Renal pelvis (tissue), 12 donors: ENCODE measurements around the gene WNT4. TPM values are rescaled to one million over a fixed set of nuclear protein-coding genes. Genes with fewer than 3 reads are reported as not detected.
A peak's percentile ranks its signal among the peaks of the same experiment; 100 is the strongest.

Experiments
- DNase-seq: peaks from one replicate; pipeline ENCODE4 v3.0.0-alpha.2; 2013
- long read RNA-seq, 16 experiments: transcript quantifications; one replicate each; lab custom pipeline, GENCODE V29; 2026
- polyA plus RNA-seq, 3 donors: library from polyadenylated mRNA; unstranded; fragments of 120-200 nt; gene quantifications; one replicate each; pipeline ENCODE4 v1.2.1, GENCODE V29; 2013; ENCODE audit not compliant: insufficient read length in 3 of 3

Gene WNT4
- polyA plus RNA-seq, result 1 to 10 TPM; 6.0 to 8.7 (median 7.6) TPM
- long read RNA-seq, donor 1, transcript WNT4-201 (5 exons, 3,845 nt), result major isoform, 5 of 5 reads
- long read RNA-seq, donor 1, partial matches to known transcripts, result 0 of 5 reads
- long read RNA-seq, donor 1, other reads (novel, unspliced or antisense), result 0 of 5 reads
- long read RNA-seq, donor 2, transcript WNT4-201 (5 exons, 3,845 nt), result major isoform, 8 of 8 reads
- long read RNA-seq, donor 2, partial matches to known transcripts, result 0 of 8 reads
- long read RNA-seq, donor 2, other reads (novel, unspliced or antisense), result 0 of 8 reads
- long read RNA-seq, donor 3, transcript WNT4-201 (5 exons, 3,845 nt), result major isoform, 5 of 5 reads
- long read RNA-seq, donor 3, partial matches to known transcripts, result 0 of 5 reads
- long read RNA-seq, donor 3, other reads (novel, unspliced or antisense), result 0 of 5 reads
- long read RNA-seq, donor 4, transcript WNT4-201 (5 exons, 3,845 nt), result major isoform, 8 of 8 reads
- long read RNA-seq, donor 4, partial matches to known transcripts, result 0 of 8 reads
- long read RNA-seq, donor 4, other reads (novel, unspliced or antisense), result 0 of 8 reads
- long read RNA-seq, donor 5, partial matches to known transcripts, result 0 of 3 reads
- long read RNA-seq, donor 5, other reads (novel, unspliced or antisense), result 0 of 3 reads
- long read RNA-seq, donor 6, transcript WNT4-201 (5 exons, 3,845 nt), result major isoform, 7 of 7 reads
- long read RNA-seq, donor 6, partial matches to known transcripts, result 0 of 7 reads
- long read RNA-seq, donor 6, other reads (novel, unspliced or antisense), result 0 of 7 reads
- long read RNA-seq, donor 7, transcript WNT4-201 (5 exons, 3,845 nt), result major isoform, 10 of 10 reads
- long read RNA-seq, donor 7, partial matches to known transcripts, result 0 of 10 reads
- long read RNA-seq, donor 7, other reads (novel, unspliced or antisense), result 0 of 10 reads
- long read RNA-seq, donor 8, partial matches to known transcripts, result 0 of 1 reads
- long read RNA-seq, donor 8, other reads (novel, unspliced or antisense), result 0 of 1 reads
- long read RNA-seq, donor 9, partial matches to known transcripts, result 0 of 2 reads
- long read RNA-seq, donor 9, other reads (novel, unspliced or antisense), result 0 of 2 reads
- long read RNA-seq, donor 10, transcript WNT4-201 (5 exons, 3,845 nt), result major isoform, 5 of 5 reads
- long read RNA-seq, donor 10, partial matches to known transcripts, result 0 of 5 reads
- long read RNA-seq, donor 10, other reads (novel, unspliced or antisense), result 0 of 5 reads
- long read RNA-seq, donor 11, transcript WNT4-201 (5 exons, 3,845 nt), result major isoform, 7 of 7 reads
- long read RNA-seq, donor 11, partial matches to known transcripts, result 0 of 7 reads
- long read RNA-seq, donor 11, other reads (novel, unspliced or antisense), result 0 of 7 reads
- long read RNA-seq, donor 12, transcript WNT4-201 (5 exons, 3,845 nt), result major isoform, 14 of 14 reads
- long read RNA-seq, donor 12, partial matches to known transcripts, result 0 of 14 reads
- long read RNA-seq, donor 12, other reads (novel, unspliced or antisense), result 0 of 14 reads
- long read RNA-seq, donor 13, partial matches to known transcripts, result 0 of 1 reads
- long read RNA-seq, donor 13, other reads (novel, unspliced or antisense), result 0 of 1 reads
- long read RNA-seq, donor 14, result 0 reads
- long read RNA-seq, donor 15, transcript WNT4-201 (5 exons, 3,845 nt), result major isoform, 5 of 5 reads
- long read RNA-seq, donor 15, partial matches to known transcripts, result 0 of 5 reads
- long read RNA-seq, donor 15, other reads (novel, unspliced or antisense), result 0 of 5 reads
- long read RNA-seq, donor 16, transcript WNT4-201 (5 exons, 3,845 nt), result major isoform, 7 of 7 reads
- long read RNA-seq, donor 16, partial matches to known transcripts, result 0 of 7 reads
- long read RNA-seq, donor 16, other reads (novel, unspliced or antisense), result 0 of 7 reads

DNA sequence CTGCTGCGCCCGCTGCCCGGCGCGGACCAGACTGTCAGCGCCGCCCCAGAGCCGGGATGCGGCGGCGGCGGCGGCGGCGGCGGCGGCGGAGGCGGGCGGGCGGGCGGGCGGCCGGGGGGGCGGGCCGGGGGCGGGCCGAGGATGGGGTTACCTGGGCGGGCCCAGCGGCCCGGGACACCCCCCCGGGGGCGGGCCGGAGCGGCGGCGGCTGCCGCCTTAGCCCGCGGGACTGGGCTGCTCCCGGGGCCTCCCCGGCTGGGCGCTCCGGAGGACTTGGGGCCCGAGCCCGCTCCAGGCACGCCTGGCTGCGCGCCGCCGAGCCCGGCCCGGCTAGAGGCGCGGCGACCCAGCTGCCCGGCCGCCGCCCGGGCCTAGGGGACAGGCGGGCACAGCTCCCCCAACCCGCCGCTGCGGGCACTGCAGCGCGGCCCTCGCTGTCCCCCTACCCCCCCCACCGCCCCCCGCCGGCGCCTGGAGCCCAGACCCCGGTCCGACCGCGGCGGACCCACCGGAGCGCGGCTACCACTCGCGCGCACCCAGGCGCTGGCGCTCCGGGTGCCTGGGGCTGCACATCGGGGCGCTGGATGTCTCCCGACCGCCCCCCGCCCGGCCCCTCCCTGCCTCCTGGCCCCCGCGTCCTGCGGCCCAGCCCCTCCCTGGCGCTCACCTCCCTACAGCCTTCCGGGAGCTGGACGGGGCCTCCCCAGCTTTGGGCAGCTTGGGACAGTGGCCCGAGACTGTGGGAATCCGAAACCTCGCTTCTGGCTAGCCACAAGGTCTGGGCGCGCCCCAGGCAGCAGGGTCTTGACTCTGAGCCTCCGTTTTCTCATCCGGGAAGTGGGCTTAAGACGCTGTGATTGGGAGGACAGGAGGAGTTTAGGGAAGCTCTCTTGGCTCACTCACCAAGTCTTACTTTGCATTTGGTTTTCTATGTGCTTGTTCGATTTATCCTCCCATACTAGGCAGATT is at the start of gene WNT4:
WNT4 (minus strand) TSS at position 33 of the 969 bp plus-strand sequence. CDS start 175 bp downstream, outside the sequence.
- no peak for DNase-seq

DNA sequence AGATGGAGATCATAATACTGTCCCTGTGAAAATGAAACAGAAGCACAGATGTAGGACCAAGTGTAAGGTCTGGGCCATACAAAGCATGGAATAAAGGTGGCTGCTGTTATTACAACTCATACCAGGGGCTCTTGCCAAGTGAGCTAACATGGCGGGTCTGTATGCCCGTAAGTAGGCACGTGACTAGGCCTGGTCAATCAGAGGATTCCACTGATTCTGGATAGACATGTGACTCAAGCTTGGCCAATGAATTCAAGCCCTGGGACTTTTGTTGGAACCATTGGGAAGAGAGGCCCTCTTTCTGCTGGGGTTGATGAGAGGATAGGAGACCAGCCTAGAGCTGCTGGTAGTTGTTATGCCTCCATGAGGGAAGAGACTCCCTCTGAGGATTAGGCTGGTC is 47.8 kb upstream of the WNT4 start:
- no peak for DNase-seq

DNA sequence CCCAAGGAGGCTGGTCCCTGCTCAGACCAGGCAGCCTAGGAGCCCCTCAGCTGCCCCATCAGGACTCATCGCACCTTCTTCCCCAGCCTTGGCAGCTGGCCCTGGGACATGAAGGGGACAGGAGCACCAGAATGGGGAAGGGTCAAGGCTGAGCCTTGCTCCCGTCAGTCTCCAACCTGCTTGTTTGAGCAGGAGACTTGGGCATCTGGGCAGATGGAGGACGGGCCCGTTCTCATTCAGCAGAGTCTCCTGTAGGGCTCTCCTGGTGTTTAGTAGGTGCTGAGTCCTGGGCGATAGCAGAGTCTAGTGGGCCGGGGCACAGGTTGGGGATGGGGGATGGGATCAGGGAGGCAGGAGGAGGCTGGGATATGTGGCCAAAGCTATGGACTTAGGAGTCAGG is 47.4 kb upstream of the WNT4 start:
- no peak for DNase-seq

DNA sequence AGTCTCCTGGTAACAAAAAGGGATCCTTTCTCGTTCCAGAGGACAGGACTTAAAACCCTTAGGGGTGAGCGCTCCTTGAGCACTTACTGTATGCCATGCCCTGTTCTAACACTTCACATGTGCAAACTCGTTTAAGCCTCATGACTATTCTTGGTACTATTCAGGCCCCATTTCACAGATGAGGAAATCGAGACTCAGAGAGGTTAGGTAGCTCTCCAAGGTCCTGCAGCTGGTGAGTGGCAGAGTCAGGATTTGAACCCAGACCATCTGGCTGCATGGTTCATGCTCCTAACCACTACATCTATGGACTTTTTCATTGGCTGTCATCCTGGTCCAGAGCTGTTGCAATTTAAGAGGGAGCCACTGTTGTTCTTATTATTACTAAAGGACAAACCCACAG is 46.7 kb upstream of the WNT4 start:
- DNase-seq, result no peak

DNA sequence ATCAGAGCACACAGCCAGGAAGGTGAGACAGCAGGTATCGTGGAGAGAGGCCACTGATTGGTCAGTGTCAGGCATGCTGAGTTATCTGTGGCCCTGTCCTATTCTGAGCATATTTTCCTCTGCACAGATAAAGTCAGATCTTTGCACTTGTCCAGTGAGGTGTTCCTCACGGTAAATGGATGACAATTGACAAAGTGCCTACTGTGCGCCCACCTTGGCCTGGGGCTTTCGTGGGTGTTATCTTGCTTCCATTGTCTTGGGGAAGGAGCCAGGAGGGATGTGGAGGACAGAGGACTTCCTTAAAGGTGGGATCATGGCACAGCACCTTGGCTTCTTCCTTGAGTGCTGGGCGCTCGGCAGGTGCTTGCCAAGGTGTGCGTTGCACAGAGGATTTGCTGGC is 46.0 kb upstream of the WNT4 start:
- DNase-seq, result no peak

DNA sequence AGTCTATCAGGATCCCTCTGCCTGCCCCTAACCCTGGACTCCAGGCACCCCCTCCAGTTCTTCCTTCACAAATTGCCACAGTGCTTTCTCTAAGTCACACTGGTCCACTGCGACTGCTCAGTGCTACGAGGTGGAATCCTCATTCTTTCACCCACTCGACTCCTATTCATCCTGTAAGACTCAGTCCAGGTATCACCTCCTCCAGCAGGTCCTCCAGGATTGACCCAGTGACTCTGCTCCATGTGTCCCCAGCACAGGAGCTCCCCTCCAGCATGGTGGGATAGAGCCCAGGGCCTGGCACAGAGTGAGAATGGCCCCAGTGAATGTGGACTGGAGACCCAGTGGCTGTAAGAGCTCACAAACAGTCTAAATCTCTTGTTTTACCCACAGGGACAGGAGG is 45.5 kb upstream of the WNT4 start:
- DNase-seq, result no peak

DNA sequence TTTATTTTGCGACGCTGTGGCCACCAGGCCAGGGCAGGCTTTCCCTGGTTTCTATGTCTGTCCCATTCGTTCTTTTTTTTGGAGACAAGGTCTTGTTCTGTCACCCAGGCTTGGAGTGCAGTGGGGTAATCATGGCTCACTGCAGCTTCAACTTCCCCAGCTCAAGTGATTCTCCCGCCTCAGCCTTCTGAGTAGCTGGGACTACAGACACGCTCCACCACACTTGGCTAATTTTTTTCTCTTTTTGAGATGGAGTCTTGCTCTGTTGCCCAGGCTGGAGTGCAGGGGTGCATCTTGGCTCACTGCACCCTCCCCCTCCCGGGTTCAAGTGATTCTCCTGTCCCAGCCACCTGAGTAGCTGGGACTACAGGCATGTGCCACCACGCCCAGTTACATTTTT is 43.4 kb upstream of the WNT4 start:
- no peak for DNase-seq

DNA sequence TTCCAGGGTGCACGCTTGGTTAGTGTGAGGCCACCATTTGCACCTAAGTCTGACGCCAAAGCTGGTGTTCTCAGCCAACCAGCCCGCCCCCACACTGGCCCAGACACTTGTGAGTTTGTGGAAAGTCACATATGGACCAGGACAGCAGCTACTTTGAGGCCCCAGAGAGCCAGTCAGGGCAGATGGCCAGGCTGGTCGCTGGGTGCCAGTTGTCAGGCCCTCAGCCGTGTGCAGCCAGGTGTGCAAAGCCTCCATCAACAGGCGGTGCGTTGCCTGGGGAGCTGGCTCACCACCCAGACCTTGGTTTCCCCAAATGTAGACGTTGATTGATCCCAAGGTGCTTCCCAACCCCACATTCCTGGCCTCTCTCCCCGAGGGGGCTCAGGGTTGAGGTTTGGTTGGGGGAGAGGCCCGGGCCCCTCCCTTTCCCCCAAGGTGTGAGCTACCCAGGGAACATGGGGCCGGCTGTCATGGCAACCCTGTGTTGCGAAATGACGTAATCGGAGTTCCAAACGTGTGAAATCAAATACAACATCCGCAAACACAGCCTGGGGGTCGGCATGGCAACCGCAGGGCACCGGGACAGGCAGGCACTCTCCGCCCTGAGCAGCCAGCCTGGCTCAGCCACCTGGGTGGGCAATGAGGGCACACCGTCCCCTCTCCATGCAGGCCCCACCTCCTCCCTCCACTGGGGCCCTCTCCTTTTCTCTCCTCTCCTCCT is 42.2 kb upstream of the WNT4 start:
- DNase-seq, result peak; percentile 89

DNA sequence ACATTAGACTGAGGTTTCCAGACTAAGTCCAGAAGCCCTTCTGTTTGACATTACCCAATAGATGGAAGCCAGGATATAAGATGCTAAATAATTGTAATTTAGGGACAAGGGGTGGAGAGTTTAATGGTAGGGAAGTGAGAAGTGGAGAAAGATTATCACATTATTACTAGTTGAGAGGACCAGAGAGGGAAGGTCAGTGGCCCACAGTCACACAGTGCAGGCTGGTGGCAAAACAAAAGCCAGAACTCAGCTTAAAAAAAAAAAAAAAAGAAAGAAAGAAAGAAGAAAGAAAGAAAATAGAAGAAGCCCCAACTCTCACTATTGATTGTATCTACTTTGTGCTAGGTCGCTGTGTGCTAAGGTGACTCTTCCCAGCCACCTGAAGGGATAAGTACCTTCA is 41.6 kb upstream of the WNT4 start:
- DNase-seq, result no peak

DNA sequence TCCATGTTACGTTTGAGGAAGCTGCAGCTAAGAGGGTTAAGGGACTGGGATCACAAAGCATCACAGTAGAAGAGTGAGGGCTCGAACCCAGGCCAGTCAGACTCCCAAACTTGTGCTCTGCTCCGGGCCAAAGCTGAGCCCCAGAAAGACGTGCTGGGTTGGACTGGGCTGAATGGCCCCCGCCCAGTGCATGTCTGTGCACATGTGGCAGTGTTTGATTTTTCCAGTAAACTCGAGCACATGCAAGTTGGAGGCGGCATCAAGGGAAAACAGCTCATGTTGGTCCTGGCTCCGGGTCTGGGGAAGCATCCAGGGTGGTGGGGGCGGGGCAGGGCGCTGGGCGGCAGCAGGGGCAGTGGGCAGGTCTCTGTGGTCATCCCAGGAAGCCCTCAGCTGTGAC is 39.8 kb upstream of the WNT4 start:
- DNase-seq, result no peak

DNA sequence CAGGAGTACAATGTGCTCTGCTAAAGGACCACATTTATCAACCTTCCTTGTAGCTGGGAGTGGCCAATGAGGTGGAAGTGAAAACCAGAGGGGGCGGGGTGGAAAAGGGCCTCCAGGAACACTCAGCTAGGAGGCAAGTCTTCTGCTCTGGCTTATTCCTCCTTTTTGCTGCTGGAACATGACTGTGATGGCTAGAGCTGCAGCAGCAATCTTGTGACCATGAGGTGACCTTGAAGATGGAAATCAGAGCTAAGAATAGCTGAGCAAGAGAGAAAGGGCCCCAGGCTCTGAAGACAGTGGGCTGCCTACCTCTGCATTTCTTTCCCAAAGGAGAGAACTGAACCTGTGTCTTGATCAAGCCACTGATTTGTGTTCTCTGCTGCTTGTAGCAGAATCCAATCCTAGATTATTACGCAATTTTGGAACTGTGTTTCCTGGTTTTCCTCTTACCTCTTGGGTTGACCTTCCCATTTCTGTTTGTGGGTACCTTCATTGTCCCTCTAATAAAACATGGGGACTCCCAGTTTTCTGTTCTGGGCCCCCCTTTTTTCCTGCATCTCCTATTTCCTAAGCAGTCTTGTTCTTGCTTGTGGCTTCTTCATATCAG is 36.4 kb upstream of the WNT4 start:
- DNase-seq, result no peak

DNA sequence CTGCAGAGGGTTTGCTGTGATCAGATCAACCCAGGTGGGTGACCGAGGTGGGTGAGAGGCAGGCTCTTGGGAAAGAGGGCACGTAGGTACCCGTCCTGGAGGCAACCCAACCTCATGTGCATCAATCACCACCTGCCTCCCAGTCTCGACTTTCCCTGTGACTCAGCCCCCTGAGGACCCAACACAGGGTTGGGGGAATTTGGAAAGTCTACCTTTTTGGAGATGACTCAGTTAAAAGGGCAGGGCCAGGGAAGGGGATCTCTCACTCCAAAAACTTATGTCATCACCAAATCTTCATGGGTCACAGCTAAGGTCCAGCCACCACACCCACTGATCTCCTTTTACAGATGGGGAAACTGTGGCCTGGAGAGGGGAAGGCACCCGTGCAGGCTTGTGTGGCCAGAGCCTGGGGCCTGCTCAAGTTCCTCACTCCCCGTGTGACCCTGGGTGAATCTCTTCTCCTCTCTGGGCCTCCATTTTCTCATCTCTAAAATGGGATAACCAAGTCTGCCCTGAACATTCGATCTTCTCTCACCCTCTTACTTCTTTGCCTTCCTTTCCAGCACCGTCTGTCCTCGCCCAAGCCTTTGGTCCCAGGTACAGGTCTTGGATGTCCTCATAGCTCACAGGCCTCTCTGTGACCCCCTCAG is 34.6 kb upstream of the WNT4 start:
- DNase-seq, result no peak

DNA sequence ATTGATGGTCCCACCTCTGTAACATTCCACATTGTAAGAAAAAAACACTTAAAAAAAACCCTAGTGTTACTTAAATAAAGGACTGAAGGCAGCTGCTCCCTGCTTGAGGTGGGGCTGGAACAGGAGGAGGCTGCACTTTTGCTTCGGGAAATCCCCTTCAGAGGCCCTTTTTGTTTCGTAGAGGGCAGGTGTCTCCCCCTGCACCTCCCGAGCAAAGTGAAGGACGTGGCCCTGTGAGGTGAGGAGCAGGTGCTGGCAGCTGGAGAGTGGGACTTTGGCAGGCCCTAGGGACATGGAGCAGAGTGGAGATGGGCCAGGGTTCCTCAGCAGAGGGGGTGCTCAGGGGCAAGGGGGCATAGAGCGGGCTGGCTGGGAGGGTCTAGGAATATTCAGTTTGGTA is 33.4 kb upstream of the WNT4 start:
- no peak for DNase-seq

DNA sequence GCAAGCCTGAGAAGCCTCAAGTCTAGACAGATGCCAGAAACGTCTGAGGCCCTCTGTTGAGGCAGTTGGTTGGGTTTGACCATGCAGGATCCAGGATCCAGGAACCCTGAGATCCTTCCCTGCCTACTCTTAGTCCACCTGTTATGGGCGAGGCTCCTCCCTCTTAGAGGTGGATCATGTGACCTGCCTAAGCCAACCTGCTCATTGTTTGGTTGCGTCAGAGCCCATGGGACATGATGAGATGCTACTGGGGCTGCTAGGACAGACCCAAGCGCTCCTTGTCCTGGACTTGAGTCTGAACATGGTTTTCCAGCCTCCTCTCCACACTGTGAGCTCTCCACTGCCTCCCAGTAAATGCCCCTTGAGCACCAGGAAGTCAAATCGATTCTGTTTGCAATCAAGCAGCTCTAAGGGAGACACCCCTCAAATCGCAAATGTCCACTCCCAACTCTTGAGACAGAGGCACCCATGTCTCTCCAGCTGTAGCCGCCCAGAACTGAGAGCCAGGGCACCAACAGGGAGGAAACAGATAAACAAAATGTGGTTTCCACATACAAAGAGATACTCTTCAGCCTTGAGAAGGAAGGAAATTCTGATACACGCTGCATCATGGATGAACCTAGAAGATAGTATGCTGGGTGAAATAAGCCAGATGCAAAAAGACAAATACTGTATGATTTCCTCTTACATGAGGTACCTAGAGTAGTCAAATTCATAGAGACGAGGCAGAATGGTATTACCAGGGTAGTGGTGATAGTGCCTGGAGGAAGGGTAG is 31.7 kb upstream of the WNT4 start:
- no peak for DNase-seq

DNA sequence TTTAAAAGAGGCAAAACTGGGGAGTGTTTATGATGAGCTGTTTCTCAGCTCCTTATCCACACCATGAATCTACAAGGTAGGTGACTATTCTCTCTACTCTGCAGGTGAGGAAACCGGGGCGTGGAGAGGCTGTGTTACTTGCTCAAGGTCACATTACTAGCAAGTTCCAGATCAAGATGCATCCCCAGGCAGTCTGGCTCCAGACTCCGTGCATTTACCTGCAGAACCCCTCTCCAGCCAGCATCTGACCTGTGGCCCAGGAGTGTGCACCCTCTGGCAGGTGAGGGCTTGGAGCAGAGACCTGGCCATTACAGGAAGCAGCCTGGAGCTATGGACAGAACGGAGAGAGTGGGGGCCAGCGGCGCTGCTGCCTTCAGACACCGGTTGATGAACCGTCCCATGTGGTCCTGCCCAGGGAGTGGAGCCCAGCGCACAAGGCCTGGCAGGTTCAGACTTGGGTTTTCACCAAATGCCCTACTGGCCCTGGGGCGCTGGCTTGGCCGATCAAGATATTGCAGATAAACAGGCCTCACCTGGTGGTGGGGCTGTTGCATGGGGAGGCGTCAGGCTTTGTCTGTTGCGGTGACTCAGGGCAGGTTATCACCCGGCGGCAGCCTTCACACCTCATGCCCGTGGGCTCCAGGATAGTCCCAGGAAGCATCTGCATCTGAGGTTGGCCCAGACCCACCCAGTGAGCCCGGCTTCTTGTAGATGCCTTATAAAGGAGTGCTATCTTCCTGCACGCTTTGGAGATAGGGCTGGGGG is 29.2 kb upstream of the WNT4 start:
- DNase-seq, result no peak

DNA sequence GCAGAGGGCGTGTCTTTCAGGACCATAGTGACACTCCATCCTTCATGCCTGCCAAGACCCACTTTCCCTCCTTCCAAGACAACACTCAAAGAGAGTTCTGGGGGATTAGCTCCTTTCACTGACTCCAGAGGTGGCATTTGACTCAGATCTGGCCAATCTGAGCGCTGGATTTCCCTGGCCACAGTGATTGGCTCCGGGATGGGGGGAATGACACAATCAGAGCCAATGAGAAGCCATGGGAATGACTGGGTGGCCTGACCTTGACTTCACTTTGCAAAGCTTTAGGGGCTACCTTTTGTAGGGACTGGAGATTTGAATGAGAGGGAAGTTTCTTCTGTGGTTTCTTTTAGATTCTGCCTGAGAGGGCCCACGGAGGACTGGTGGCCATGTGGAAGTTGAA is 26.9 kb upstream of the WNT4 start:
- DNase-seq, result no peak
